PC-3 (cell line): Measurements from ENCODE around the gene LHFPL2. TPM values are rescaled to one million over a fixed set of nuclear protein-coding genes. Genes with fewer than 3 reads are reported as not detected.

Experiments used
- ATAC-seq: fragments of 200-7000 bp; cut with Tn5 transposase; 2 replicates; pipeline ENCODE4 v1.9.1; 2020; ENCODE audit warnings: mild to moderate bottlenecking, moderate library complexity
- BruUV-seq: library from RNA; stranded (reverse); fragments of 400-500 nt; replicated peaks from 2 replicates; lab custom pipeline; 2021; lab: Mats Ljungman, UMichigan
- CTCF ChIA-PET: fragments of 300-600 bp; sonication (Branson Sonifier 250); formaldehyde crosslinking; loops from one replicate; lab custom pipeline; 2022; ENCODE audit warnings: antibody characterized with exemption; lab: Charles Lee
- POLR2A ChIA-PET: fragments of 300-600 bp; sonication (Branson Sonifier 250); formaldehyde crosslinking; loops from one replicate; lab custom pipeline; 2022; ENCODE audit warnings: antibody characterized with exemption; ENCODE audit not compliant: unreplicated experiment; lab: Charles Lee
- DNase-seq: peaks from one replicate; pipeline ENCODE4 v3.0.0-alpha.2; 2015
- H2AFZ ChIP-seq: fragments of 300-600 bp; sonication (generic); 2 replicates; pipeline ENCODE4 v1.6.0; 2016; ENCODE audit warnings: antibody characterized with exemption, low read length
- H3F3A ChIP-seq: fragments of 300-600 bp; sonication (generic); one replicate; pipeline ENCODE4 v1.6.0; 2017; ENCODE audit warnings: antibody characterized with exemption, low read length, control low read depth, mild to moderate bottlenecking; ENCODE audit not compliant: unreplicated experiment
- H3K27ac ChIP-seq: fragments of 300-600 bp; sonication (generic); 2 replicates; pipeline ENCODE4 v1.5.1; 2016; ENCODE audit warnings: mild to moderate bottlenecking, low read length
- H3K27me3 ChIP-seq: fragments of 300-600 bp; sonication (generic); 2 replicates; pipeline ENCODE4 v1.6.1; 2016; ENCODE audit warnings: low read length, mixed read lengths
- H3K36me3 ChIP-seq: fragments of 300-600 bp; sonication (generic); 2 replicates; pipeline ENCODE4 v1.6.1; 2016; ENCODE audit warnings: low read depth, mixed run types, low read length, mixed read lengths
- H3K4me1 ChIP-seq: fragments of 300-600 bp; sonication (generic); 2 replicates; pipeline ENCODE4 v1.5.1; 2016; ENCODE audit warnings: low read length; ENCODE audit not compliant: insufficient read depth
- H3K4me2 ChIP-seq: fragments of 300-600 bp; sonication (generic); 2 replicates; pipeline ENCODE4 v1.6.0; 2016; ENCODE audit warnings: low read length
- H3K4me3 ChIP-seq: fragments of 300-600 bp; sonication (generic); 2 replicates; pipeline ENCODE4 v1.5.1; 2016; ENCODE audit warnings: mild to moderate bottlenecking, low read length, mixed read lengths
- H3K79me2 ChIP-seq: fragments of 300-600 bp; sonication (generic); 2 replicates; pipeline ENCODE4 v1.6.1; 2017; ENCODE audit warnings: low read length, mixed read lengths
- H3K9ac ChIP-seq: fragments of 300-600 bp; sonication (generic); 2 replicates; pipeline ENCODE4 v1.6.0; 2016; ENCODE audit warnings: mild to moderate bottlenecking, low read length
- H3K9me2 ChIP-seq: fragments of 300-600 bp; sonication (generic); replicated peaks from 2 replicates; pipeline ENCODE4 v1.6.1; 2016; ENCODE audit warnings: mixed run types, low read length, mixed read lengths
- H3K9me3 ChIP-seq: fragments of 300-600 bp; sonication (generic); 2 replicates; pipeline ENCODE4 v1.6.1; 2016; ENCODE audit warnings: low read length, mixed read lengths
- H4K20me1 ChIP-seq: fragments of 300-600 bp; sonication (generic); 2 replicates; pipeline ENCODE4 v1.6.1; 2016; ENCODE audit warnings: low read length, mixed read lengths
- CTCF ChIP-seq: fragments of 300-600 bp; sonication (generic); conservative IDR thresholded peaks from 2 replicates; pipeline ENCODE4 v1.5.1; 2017; ENCODE audit warnings: antibody characterized with exemption, low read depth, mild to moderate bottlenecking, low read length
- EZH2 ChIP-seq: fragments of 300-600 bp; sonication (generic); IDR thresholded peaks from one replicate; pipeline ENCODE4 v1.6.1; 2017; ENCODE audit warnings: antibody characterized with exemption, mild to moderate bottlenecking, low read length; ENCODE audit not compliant: unreplicated experiment
- EZH2phosphoT487 ChIP-seq: fragments of 300-600 bp; sonication (generic); IDR thresholded peaks from 2 replicates; pipeline ENCODE4 v1.6.1; 2018; ENCODE audit warnings: mild to moderate bottlenecking, antibody characterized with exemption, low read length, borderline replicate concordance
- intact Hi-C: fragments of 100-400 bp; cut with micrococcal nuclease; formaldehyde crosslinking; loops from 2 replicates; pipeline ENCODE4 v1.9.0; 2023
- total RNA-seq: library from RNA; depleted of rRNA; stranded (reverse); fragments of >200 nt; gene quantifications from 2 replicates; pipeline ENCODE4 v1.2.3, GENCODE V29; 2014

Gene LHFPL2
- total RNA-seq, 1 experiment from 2014 or later, result 21.7 TPM

- H3K36me3 ChIP-seq, result peaks cover 5% of the 10 kb centered on the region
- POLR2A ChIA-PET, result interaction anchor here (0.6 to 0.7 kb wide), 2 partner anchors 24 to 99 kb away, joined by 3 to 4 read pairs; no protein-coding TSS in a partner anchor
- no peak for ATAC-seq
- H3F3A ChIP-seq, result no peaks in the 10 kb centered on the region
- H3K79me2 ChIP-seq, result peaks cover 30% of the 10 kb centered on the region
- no peak overlapping the region for H3K9ac ChIP-seq
- TF ChIP-seq EZH2, result no peak
- TF ChIP-seq EZH2phosphoT487, result no peak
- TF ChIP-seq CTCF, result no peak
- H3K27me3 ChIP-seq, result no peaks in the 10 kb centered on the region
- H3K4me1 ChIP-seq, result peaks cover 35% of the 10 kb centered on the region
- no peak overlapping the region for H3K4me2 ChIP-seq
- H3K27ac ChIP-seq, result peak overlapping the region; percentile 54
- DNase-seq, result peak; percentile 14
- no peak overlapping the region for H3K4me3 ChIP-seq
- intact Hi-C loops, result no loop called here
- H3K9me2 ChIP-seq, result no peaks in the 10 kb centered on the region
- BruUV-seq, result no TSS peak
- H4K20me1 ChIP-seq, result no peaks in the 10 kb centered on the region
- no peak overlapping the region for H2AFZ ChIP-seq
- H3K9me3 ChIP-seq, result no peaks in the 10 kb centered on the region
- CTCF ChIA-PET, result interaction anchor here (0.6 kb wide), 1 partner anchor 78 kb away, joined by 3 read pairs; no protein-coding TSS in a partner anchor
Observed at GRCh38 chr5:78613756-78614155, 34.8 kb downstream of the LHFPL2 start.

DNA sequence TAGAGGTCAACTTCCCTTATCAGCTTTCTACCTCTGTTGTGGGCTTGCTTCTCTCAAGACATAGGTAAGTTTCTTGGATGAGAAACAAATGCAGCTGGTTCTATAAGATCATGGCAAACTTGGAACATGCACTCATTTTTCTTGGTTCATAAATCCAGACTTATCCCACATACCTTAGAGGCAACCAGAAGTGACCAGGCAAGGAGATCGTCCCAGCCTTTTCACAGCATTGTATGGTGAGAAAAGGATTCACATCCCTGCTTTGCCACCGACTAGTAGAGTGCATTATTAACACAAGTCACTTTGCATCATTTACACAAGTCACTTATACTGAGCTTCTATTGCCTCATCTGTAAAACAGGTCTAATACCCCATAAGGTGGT lies 35.4 kb downstream of the LHFPL2 start:
- peaks cover 30% of the 10 kb centered on the region for H3K79me2 ChIP-seq
- no peak overlapping the region for H2AFZ ChIP-seq
- no peak overlapping the region for H3K4me2 ChIP-seq
- H3F3A ChIP-seq, result no peaks in the 10 kb centered on the region
- BruUV-seq, result no TSS peak
- POLR2A ChIA-PET, result interaction anchor here (0.6 to 0.7 kb wide), 2 partner anchors 24 to 98 kb away, joined by 3 to 4 read pairs; no protein-coding TSS in a partner anchor
- H4K20me1 ChIP-seq, result no peaks in the 10 kb centered on the region
- peaks cover 5% of the 10 kb centered on the region for H3K36me3 ChIP-seq
- TF ChIP-seq CTCF, result no peak
- no peak for TF ChIP-seq EZH2phosphoT487
- no peak for TF ChIP-seq EZH2
- no peak overlapping the region for H3K4me3 ChIP-seq
- H3K9ac ChIP-seq, result no peak overlapping the region
- no peak for DNase-seq
- CTCF ChIA-PET, result interaction anchor here (0.6 kb wide), 1 partner anchor 78 kb away, joined by 3 read pairs; no protein-coding TSS in a partner anchor
- H3K4me1 ChIP-seq, result peaks cover 35% of the 10 kb centered on the region
- intact Hi-C loops, result no loop called here
- no peaks in the 10 kb centered on the region for H3K27me3 ChIP-seq
- no peaks in the 10 kb centered on the region for H3K9me3 ChIP-seq
- no peak for ATAC-seq
- no peaks in the 10 kb centered on the region for H3K9me2 ChIP-seq
- no peak overlapping the region for H3K27ac ChIP-seq
